GM23338 (cell line): Measurements from ENCODE around the gene ARHGEF2. TPM values are rescaled to one million over a fixed set of nuclear protein-coding genes. Genes with fewer than 3 reads are reported as not detected.
A peak's percentile ranks its signal among the peaks of the same experiment; 100 is the strongest.

Source experiments
- ATAC-seq: fragments of 200-7000 bp; cut with Tn5 transposase; 3 replicates; pipeline ENCODE4 v1.9.1; 2020
- DNase-seq: peaks from one replicate; pipeline ENCODE4 v3.0.0-alpha.2; 2015; ENCODE audit warnings: low spot score
- H2AFZ ChIP-seq: fragments of 200-600 bp; sonication (generic); 2 replicates; pipeline ENCODE4 v1.8.0; 2016; ENCODE audit warnings: antibody characterized with exemption, mild to moderate bottlenecking, moderate library complexity
- H3F3A ChIP-seq: fragments of 200-600 bp; sonication (generic); replicated peaks from 2 replicates; pipeline ENCODE4 v1.8.0; 2017; ENCODE audit warnings: antibody characterized with exemption, mixed run types, low read depth
- H3K27ac ChIP-seq: fragments of 200-600 bp; sonication (generic); 2 replicates; pipeline ENCODE4 v1.6.1; 2016; ENCODE audit warnings: low read depth
- H3K27me3 ChIP-seq: fragments of 200-600 bp; sonication (generic); 2 replicates; pipeline ENCODE4 v1.8.0; 2016; ENCODE audit warnings: mild to moderate bottlenecking, mixed run types, moderate library complexity; ENCODE audit not compliant: insufficient read depth
- H3K36me3 ChIP-seq: fragments of 200-600 bp; sonication (generic); 2 replicates; pipeline ENCODE4 v1.8.0; 2016; ENCODE audit warnings: mild to moderate bottlenecking; ENCODE audit not compliant: insufficient read depth
- H3K4me1 ChIP-seq: fragments of 200-600 bp; sonication (generic); 2 replicates; pipeline ENCODE4 v1.8.0; 2016; ENCODE audit warnings: mild to moderate bottlenecking, moderate library complexity; ENCODE audit not compliant: insufficient read depth
- H3K4me2 ChIP-seq: fragments of 200-600 bp; sonication (generic); 2 replicates; pipeline ENCODE4 v1.7.1; 2017; ENCODE audit warnings: mixed run types
- H3K4me3 ChIP-seq: fragments of 200-600 bp; sonication (generic); 2 replicates; pipeline ENCODE4 v1.6.1; 2016; ENCODE audit warnings: mixed run types
- H3K79me2 ChIP-seq: fragments of 200-600 bp; sonication (generic); replicated peaks from 2 replicates; pipeline ENCODE4 v1.8.0; 2017; ENCODE audit warnings: mild to moderate bottlenecking; ENCODE audit not compliant: insufficient read depth
- H3K9me2 ChIP-seq: fragments of 200-600 bp; sonication (generic); 2 replicates; pipeline ENCODE4 v1.8.0; 2017; ENCODE audit not compliant: insufficient read depth
- H4K20me1 ChIP-seq: fragments of 200-600 bp; sonication (generic); replicated peaks from 2 replicates; pipeline ENCODE4 v1.8.0; 2017; ENCODE audit warnings: mild to moderate bottlenecking; ENCODE audit not compliant: insufficient read depth
- H3K27ac Mint-ChIP-seq: 2 replicates; pipeline ENCODE4 v1.8.0; 2020; ENCODE audit warnings: inconsistent platforms, mild to moderate bottlenecking, moderate library complexity, mixed read lengths
- H3K27me3 Mint-ChIP-seq: 3 replicates; pipeline ENCODE4 v1.8.0; 2022; ENCODE audit warnings: low read depth, mild to moderate bottlenecking, moderate library complexity, mixed read lengths, inconsistent platforms; ENCODE audit not compliant: insufficient read depth, poor library complexity
- H3K36me3 Mint-ChIP-seq: 3 replicates; pipeline ENCODE4 v1.8.0; 2021; ENCODE audit warnings: low read depth, mild to moderate bottlenecking, inconsistent platforms, moderate library complexity, mixed read lengths
- H3K4me1 Mint-ChIP-seq: 3 replicates; pipeline ENCODE4 v1.8.0; 2020; ENCODE audit warnings: mild to moderate bottlenecking, inconsistent platforms, mixed read lengths
- H3K4me3 Mint-ChIP-seq: 3 replicates; pipeline ENCODE4 v1.8.0; 2021; ENCODE audit warnings: moderate library complexity, mild to moderate bottlenecking, inconsistent platforms, mixed read lengths
- H3K9me3 Mint-ChIP-seq: 3 replicates; pipeline ENCODE4 v1.8.0; 2020; ENCODE audit warnings: moderate library complexity, mild to moderate bottlenecking, inconsistent platforms, mixed read lengths
- ZNF114 ChIP-seq: fragments of 250-450 bp; sonication (Bioruptor Pico); IDR thresholded peaks from 2 replicates; pipeline ENCODE4 v1.5.0; 2020; ENCODE audit warnings: mild to moderate bottlenecking, moderate library complexity
- ZNF462 ChIP-seq: fragments of 250-450 bp; sonication (Bioruptor Pico); IDR thresholded peaks from 2 replicates; pipeline ENCODE4 v1.5.0; 2020; ENCODE audit warnings: mild to moderate bottlenecking, moderate library complexity
- polyA plus RNA-seq: library from polyadenylated mRNA; unstranded; fragments of >200 nt; fragmentation: Nextera tagmentation; extraction: Ambion mirVana; gene quantifications from 2 replicates; pipeline ENCODE4 v1.2.1, GENCODE V29; 2016
- total RNA-seq: library from RNA; depleted of rRNA; stranded (reverse); fragments of >200 nt; shearing (Covaris generic); gene quantifications from 2 replicates; pipeline ENCODE4 v1.2.3, GENCODE V29; 2014
- TF ChIP-seq, protein P1 (sequence below), 2 experiments: fragments of 200-600 bp in 1 of 2; sonication (generic) in 1 of 2; conservative IDR thresholded peaks; 2 replicates each; pipeline versions ENCODE4 v1.5.1 to v1.6.1; 2016 to 2017; ENCODE audit warnings: antibody characterized with exemption in 2 of 2, low read depth in 2 of 2, mild to moderate bottlenecking in 2 of 2, moderate library complexity in 1 of 2

ARHGEF2 gene
- total and polyA plus RNA-seq, 2 experiments from 2014 or later, result 23.0 to 87.6 TPM

DNA sequence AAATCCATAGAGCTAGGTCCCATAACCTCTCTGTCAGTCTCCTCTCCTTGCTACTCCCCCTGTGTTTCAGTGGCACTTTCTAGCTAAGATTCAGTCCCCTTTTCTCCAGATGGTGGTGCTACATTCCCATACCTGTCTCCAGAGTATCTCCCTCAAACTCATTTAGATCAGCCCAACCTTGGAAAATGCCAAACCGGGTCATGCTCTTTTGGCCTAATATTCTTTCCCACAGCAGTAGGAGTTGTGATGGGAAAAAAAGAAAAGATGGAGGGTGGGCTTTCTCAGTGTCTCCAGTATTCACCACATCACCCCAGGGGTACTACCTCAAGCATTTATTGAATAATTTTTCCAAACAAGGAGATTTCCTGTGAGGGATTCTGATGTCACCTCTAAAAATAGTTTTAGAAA lies 40.1 kb downstream of the ARHGEF2 start:
- H3K4me3 Mint-ChIP-seq, result no peak overlapping the region; the same call in 2 of the 3 replicates
- no peaks in the 10 kb centered on the region for H3K9me2 ChIP-seq
- H3K79me2 ChIP-seq, result peaks cover 9% of the 10 kb centered on the region
- peak overlapping the region; percentile 43; the same call in 1 of the 2 replicates for H3K27ac Mint-ChIP-seq
- H3K4me3 ChIP-seq, result no peak overlapping the region
- H3K9me3 Mint-ChIP-seq, result no peaks in the 10 kb centered on the region; the same call in 2 of the 3 replicates
- H3F3A ChIP-seq, result no peaks in the 10 kb centered on the region
- no peak overlapping the region for H3K4me2 ChIP-seq
- H3K27ac ChIP-seq, result no peak overlapping the region
- peaks cover 9% of the 10 kb centered on the region for H3K4me1 ChIP-seq
- H4K20me1 ChIP-seq, result no peaks in the 10 kb centered on the region
- H2AFZ ChIP-seq, result no peak overlapping the region
- H3K36me3 Mint-ChIP-seq, result no peaks in the 10 kb centered on the region; the same call in 2 of the 3 replicates
- TF ChIP-seq ZNF462 (CRISPR knock-in tag), result no peak
- TF ChIP-seq, protein P1, sequence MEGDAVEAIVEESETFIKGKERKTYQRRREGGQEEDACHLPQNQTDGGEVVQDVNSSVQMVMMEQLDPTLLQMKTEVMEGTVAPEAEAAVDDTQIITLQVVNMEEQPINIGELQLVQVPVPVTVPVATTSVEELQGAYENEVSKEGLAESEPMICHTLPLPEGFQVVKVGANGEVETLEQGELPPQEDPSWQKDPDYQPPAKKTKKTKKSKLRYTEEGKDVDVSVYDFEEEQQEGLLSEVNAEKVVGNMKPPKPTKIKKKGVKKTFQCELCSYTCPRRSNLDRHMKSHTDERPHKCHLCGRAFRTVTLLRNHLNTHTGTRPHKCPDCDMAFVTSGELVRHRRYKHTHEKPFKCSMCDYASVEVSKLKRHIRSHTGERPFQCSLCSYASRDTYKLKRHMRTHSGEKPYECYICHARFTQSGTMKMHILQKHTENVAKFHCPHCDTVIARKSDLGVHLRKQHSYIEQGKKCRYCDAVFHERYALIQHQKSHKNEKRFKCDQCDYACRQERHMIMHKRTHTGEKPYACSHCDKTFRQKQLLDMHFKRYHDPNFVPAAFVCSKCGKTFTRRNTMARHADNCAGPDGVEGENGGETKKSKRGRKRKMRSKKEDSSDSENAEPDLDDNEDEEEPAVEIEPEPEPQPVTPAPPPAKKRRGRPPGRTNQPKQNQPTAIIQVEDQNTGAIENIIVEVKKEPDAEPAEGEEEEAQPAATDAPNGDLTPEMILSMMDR (conservative IDR thresholded peaks at IDR 0.05; ENCODE audit: low read depth in 2 of 2), result peak; percentile 79 to 94
- TF ChIP-seq ZNF114 (CRISPR knock-in tag), result no peak
- peaks cover 20% of the 10 kb centered on the region for H3K27me3 Mint-ChIP-seq
- no peaks in the 10 kb centered on the region; the same call in 1 of the 2 replicates for H3K36me3 ChIP-seq
- peak; percentile 41 for ATAC-seq
- DNase-seq, result peak; percentile 86
- H3K27me3 ChIP-seq, result no peaks in the 10 kb centered on the region
- peaks cover 27% of the 10 kb centered on the region for H3K4me1 Mint-ChIP-seq
